H9 (cell line): Measurements from ENCODE around the gene TJP3. TPM values are rescaled to one million over a fixed set of nuclear protein-coding genes. Genes with fewer than 3 reads are reported as not detected.

Source experiments
- DNase-seq: peaks from one replicate; pipeline ENCODE4 v3.0.0-alpha.2; 2017
- H2AFZ ChIP-seq: one replicate; pipeline ENCODE4 v1.6.1; 2013; ENCODE audit warnings: mild to moderate bottlenecking, low read length, control low read depth, moderate library complexity
- H2AK5ac ChIP-seq: 2 replicates; pipeline ENCODE4 v1.6.1; 2013; ENCODE audit warnings: low read length, control low read depth, mixed read lengths; ENCODE audit not compliant: insufficient read length
- H2BK120ac ChIP-seq: one replicate; pipeline ENCODE4 v1.6.1; 2013; ENCODE audit warnings: low read depth, mild to moderate bottlenecking, low read length, control low read depth, inconsistent platforms; ENCODE audit not compliant: poor library complexity, severe bottlenecking
- H2BK12ac ChIP-seq: 2 replicates; pipeline ENCODE4 v1.6.1; 2013; ENCODE audit warnings: low read length, control low read depth, mixed read lengths, low read depth; ENCODE audit not compliant: insufficient read length
- H2BK15ac ChIP-seq: 2 replicates; pipeline ENCODE4 v1.6.1; 2013; ENCODE audit warnings: low read depth, low read length, control low read depth
- H2BK20ac ChIP-seq: one replicate; pipeline ENCODE4 v1.6.1; 2013; ENCODE audit warnings: low read depth, mild to moderate bottlenecking, low read length, control low read depth, inconsistent platforms; ENCODE audit not compliant: poor library complexity, severe bottlenecking
- H2BK5ac ChIP-seq: 2 replicates; pipeline ENCODE4 v1.6.1; 2013; ENCODE audit warnings: low read length, control low read depth, mixed read lengths; ENCODE audit not compliant: insufficient read length
- H3K14ac ChIP-seq: 2 replicates; pipeline ENCODE4 v1.6.1; 2013; ENCODE audit warnings: low read length, control low read depth; ENCODE audit not compliant: insufficient read depth
- H3K18ac ChIP-seq: 2 replicates; pipeline ENCODE4 v1.6.1; 2013; ENCODE audit warnings: low read depth, mild to moderate bottlenecking, mixed read lengths, low read length, control low read depth; ENCODE audit not compliant: insufficient read length
- H3K23ac ChIP-seq: 2 replicates; pipeline ENCODE4 v1.6.1; 2013; ENCODE audit warnings: low read length, control low read depth, mixed read lengths, low read depth; ENCODE audit not compliant: insufficient read length
- H3K23me2 ChIP-seq: 2 replicates; pipeline ENCODE4 v1.6.1; 2013; ENCODE audit warnings: low read depth, mild to moderate bottlenecking, mixed read lengths, low read length, control low read depth; ENCODE audit not compliant: insufficient read length, poor library complexity, severe bottlenecking
- H3K27ac ChIP-seq: 2 replicates; pipeline ENCODE4 v1.5.1; 2013; ENCODE audit warnings: low read length, control low read depth, mixed read lengths, low read depth; ENCODE audit not compliant: insufficient read length
- H3K27me3 ChIP-seq: 2 replicates; pipeline ENCODE4 v1.6.1; 2013; ENCODE audit warnings: low read length, control low read depth, inconsistent platforms; ENCODE audit not compliant: insufficient read depth
- H3K4ac ChIP-seq: 2 replicates; pipeline ENCODE4 v1.6.1; 2013; ENCODE audit warnings: low read depth, mild to moderate bottlenecking, control low read depth, inconsistent platforms, low read length, moderate library complexity
- H3K4me1 ChIP-seq: 2 replicates; pipeline ENCODE4 v1.6.1; 2013; ENCODE audit warnings: low read length, control low read depth, inconsistent platforms; ENCODE audit not compliant: insufficient read depth
- H3K4me2 ChIP-seq: 2 replicates; pipeline ENCODE4 v1.6.1; 2013; ENCODE audit warnings: low read length, control low read depth, mixed read lengths; ENCODE audit not compliant: insufficient read length, insufficient read depth
- H3K56ac ChIP-seq: 2 replicates; pipeline ENCODE4 v1.6.1; 2013; ENCODE audit warnings: low read depth, mild to moderate bottlenecking, mixed read lengths, low read length, control low read depth; ENCODE audit not compliant: insufficient read length
- H3K79me1 ChIP-seq: 2 replicates; pipeline ENCODE4 v1.6.1; 2013; ENCODE audit warnings: low read depth, mild to moderate bottlenecking, moderate library complexity, low read length, control low read depth, inconsistent platforms; ENCODE audit not compliant: insufficient read depth, poor library complexity, severe bottlenecking
- H3K79me2 ChIP-seq: 2 replicates; pipeline ENCODE4 v1.6.1; 2013; ENCODE audit warnings: low read length, control low read depth, inconsistent platforms; ENCODE audit not compliant: insufficient read depth
- H3K9ac ChIP-seq: 2 replicates; pipeline ENCODE4 v1.6.1; 2013; ENCODE audit warnings: low read length, control low read depth, mixed read lengths; ENCODE audit not compliant: insufficient read length; ENCODE audit errors: extremely low read depth
- H3K9me3 ChIP-seq: one replicate; pipeline ENCODE4 v1.6.1; 2013; ENCODE audit warnings: low read depth, low read length, inconsistent platforms; ENCODE audit not compliant: control insufficient read depth
- H3T11ph ChIP-seq: one replicate; pipeline ENCODE4 v1.6.1; 2013; ENCODE audit warnings: mild to moderate bottlenecking, low read length, control low read depth, inconsistent platforms
- H4K20me1 ChIP-seq: one replicate; pipeline ENCODE4 v1.6.1; 2013; ENCODE audit not compliant: control insufficient read depth, insufficient read length, insufficient read depth
- H4K5ac ChIP-seq: 2 replicates; pipeline ENCODE4 v1.6.1; 2013; ENCODE audit warnings: low read depth, mild to moderate bottlenecking, mixed read lengths, low read length, control low read depth; ENCODE audit not compliant: insufficient read length
- H4K8ac ChIP-seq: replicated peaks from 2 replicates; pipeline ENCODE4 v1.6.1; 2013; ENCODE audit warnings: low read length, control low read depth, mixed read lengths, low read depth; ENCODE audit not compliant: insufficient read length
- H4K91ac ChIP-seq: 2 replicates; pipeline ENCODE4 v1.6.1; 2013; ENCODE audit warnings: low read depth, mild to moderate bottlenecking, moderate library complexity, mixed read lengths, low read length, control low read depth; ENCODE audit not compliant: insufficient read length
- H3K27ac Mint-ChIP-seq, 3 experiments: 2 replicates in 2 of 3; 3 replicates in 1 of 3; pipeline ENCODE4 v1.8.0; 2020 to 2021; ENCODE audit warnings: mixed read lengths in 3 of 3, mild to moderate bottlenecking in 1 of 3, moderate library complexity in 1 of 3
- H3K27me3 Mint-ChIP-seq: 2 replicates; pipeline ENCODE4 v1.8.0; 2021; ENCODE audit warnings: low read depth, mild to moderate bottlenecking, moderate library complexity, mixed read lengths
- H3K36me3 Mint-ChIP-seq, 3 experiments: 2 replicates in 2 of 3; 3 replicates in 1 of 3; pipeline ENCODE4 v1.8.0; 2020 to 2021; ENCODE audit warnings: low read depth in 3 of 3, mixed read lengths in 3 of 3; ENCODE audit not compliant: insufficient read depth in 1 of 3
- H3K4me1 Mint-ChIP-seq, 2 experiments: 2 replicates each; pipeline ENCODE4 v1.8.0; 2020; ENCODE audit warnings: mixed read lengths in 2 of 2
- H3K4me3 Mint-ChIP-seq, 2 experiments: 2 replicates in 1 of 2; 3 replicates in 1 of 2; pipeline ENCODE4 v1.8.0; 2020 to 2021; ENCODE audit warnings: mild to moderate bottlenecking in 2 of 2, mixed read lengths in 2 of 2, moderate library complexity in 1 of 2
- H3K9me3 Mint-ChIP-seq, 2 experiments: 2 replicates in 1 of 2; 3 replicates in 1 of 2; pipeline ENCODE4 v1.8.0; 2020; ENCODE audit warnings: mild to moderate bottlenecking in 2 of 2, mixed read lengths in 2 of 2, moderate library complexity in 1 of 2
- WGBS: extraction: QIAGEN DNeasy Blood & Tissue Kit; methylation state at CpG from one replicate; pipeline ENCODE4 v1.1.7; 2013; ENCODE audit warnings: missing lambda C conversion rate, low lambda C conversion rate, mixed read lengths; ENCODE audit not compliant: insufficient read length; ENCODE audit errors: extremely low coverage; 5-methylcytosine and 5-hydroxymethylcytosine counted together
- total RNA-seq: library from RNA; stranded (reverse); gene quantifications from 2 replicates; pipeline ENCODE4 v1.2.1, GENCODE V29; 2021
- TF ChIP-seq, protein P1 (sequence below): fragments of 200-600 bp; sonication (generic); conservative IDR thresholded peaks from 3 replicates; pipeline ENCODE4 v1.8.0; 2021; ENCODE audit warnings: antibody characterized with exemption, mild to moderate bottlenecking

Gene TJP3
- total RNA-seq, 1 experiment from 2014 or later = 27.3 TPM

DNA sequence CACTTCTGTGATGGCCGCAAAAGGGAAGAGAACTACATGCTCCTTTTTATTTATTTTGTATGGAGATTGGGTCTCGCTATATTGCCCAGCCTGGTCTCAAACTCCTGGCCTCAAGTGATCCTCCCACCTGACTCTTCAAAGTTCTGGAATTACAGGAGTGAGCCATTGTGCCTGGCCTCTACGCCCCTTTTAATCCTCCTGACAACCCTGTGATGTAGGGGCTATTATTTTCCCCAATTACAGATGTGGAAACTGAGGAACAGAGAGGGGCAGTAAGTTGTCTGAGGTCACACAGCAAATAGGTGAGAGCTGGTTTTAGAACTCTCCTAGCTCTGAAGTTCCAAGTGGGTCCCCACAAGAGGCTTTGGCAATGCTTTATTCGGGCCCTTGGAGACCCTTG is 11.7 kb downstream of the TJP3 start:
- Mint-ChIP-seq H3K4me3 (no peak overlapping the region), H3K27ac (no peak overlapping the region), H3K4me1 (peaks cover 11 to 28% of the 10 kb centered on the region in 2 experiments), H3K36me3 (no peaks in the 10 kb centered on the region), H3K9me3 (no peaks in the 10 kb centered on the region; a peak in 1 of 5 replicates), H3K27me3 (peaks cover 3% of the 10 kb centered on the region)
- Histone ChIP-seq H2BK5ac (no peak overlapping the region), H3K4ac (no peak overlapping the region), H3K79me2 (no peaks in the 10 kb centered on the region), H2BK15ac (no peak overlapping the region), H4K8ac (no peak overlapping the region), H3K18ac (no peak overlapping the region), H3K23me2 (peaks cover 10% of the 10 kb centered on the region), H3K79me1 (no peaks in the 10 kb centered on the region), H3K4me2 (no peak overlapping the region), H2BK20ac (no peak overlapping the region), H3K23ac (no peak overlapping the region), H3K27ac (no peak overlapping the region), H2BK12ac (no peak overlapping the region), H3K14ac (no peak overlapping the region), H4K5ac (no peak overlapping the region), H2AK5ac (no peak overlapping the region), H3K27me3 (no peaks in the 10 kb centered on the region), H2BK120ac (no peak overlapping the region), H4K20me1 (no peaks in the 10 kb centered on the region), H2AFZ (no peak overlapping the region), H3K9me3 (no peaks in the 10 kb centered on the region), H3T11ph (no peak overlapping the region), H3K4me1 (no peaks in the 10 kb centered on the region; the same call in 1 of the 2 replicates), H4K91ac (no peak overlapping the region), H3K9ac (no peak overlapping the region), H3K56ac (no peak overlapping the region)
- no CpG with 5 or more reads among the region's 4 CpGs for WGBS
- no peak for DNase-seq
- TF ChIP-seq, protein P1, sequence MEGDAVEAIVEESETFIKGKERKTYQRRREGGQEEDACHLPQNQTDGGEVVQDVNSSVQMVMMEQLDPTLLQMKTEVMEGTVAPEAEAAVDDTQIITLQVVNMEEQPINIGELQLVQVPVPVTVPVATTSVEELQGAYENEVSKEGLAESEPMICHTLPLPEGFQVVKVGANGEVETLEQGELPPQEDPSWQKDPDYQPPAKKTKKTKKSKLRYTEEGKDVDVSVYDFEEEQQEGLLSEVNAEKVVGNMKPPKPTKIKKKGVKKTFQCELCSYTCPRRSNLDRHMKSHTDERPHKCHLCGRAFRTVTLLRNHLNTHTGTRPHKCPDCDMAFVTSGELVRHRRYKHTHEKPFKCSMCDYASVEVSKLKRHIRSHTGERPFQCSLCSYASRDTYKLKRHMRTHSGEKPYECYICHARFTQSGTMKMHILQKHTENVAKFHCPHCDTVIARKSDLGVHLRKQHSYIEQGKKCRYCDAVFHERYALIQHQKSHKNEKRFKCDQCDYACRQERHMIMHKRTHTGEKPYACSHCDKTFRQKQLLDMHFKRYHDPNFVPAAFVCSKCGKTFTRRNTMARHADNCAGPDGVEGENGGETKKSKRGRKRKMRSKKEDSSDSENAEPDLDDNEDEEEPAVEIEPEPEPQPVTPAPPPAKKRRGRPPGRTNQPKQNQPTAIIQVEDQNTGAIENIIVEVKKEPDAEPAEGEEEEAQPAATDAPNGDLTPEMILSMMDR = no peak
